22Rv1 (cell line): ENCODE results near the gene ZNF567.

Experiments
- ZFX ChIP-seq: fragments of 450-650 bp; IDR thresholded peaks from 2 replicates; pipeline ENCODE4 v1.6.1; 2017; ENCODE audit warnings: antibody characterized with exemption, borderline replicate concordance
- TF ChIP-seq, protein P1 (sequence below): fragments of 450-650 bp; IDR thresholded peaks from 2 replicates; pipeline ENCODE4 v1.5.1; 2017; ENCODE audit warnings: mild to moderate bottlenecking

GRCh38 chr19:36688058-36688457, 646 bp downstream of the ZNF567 start:
- TF ChIP-seq, protein P1, sequence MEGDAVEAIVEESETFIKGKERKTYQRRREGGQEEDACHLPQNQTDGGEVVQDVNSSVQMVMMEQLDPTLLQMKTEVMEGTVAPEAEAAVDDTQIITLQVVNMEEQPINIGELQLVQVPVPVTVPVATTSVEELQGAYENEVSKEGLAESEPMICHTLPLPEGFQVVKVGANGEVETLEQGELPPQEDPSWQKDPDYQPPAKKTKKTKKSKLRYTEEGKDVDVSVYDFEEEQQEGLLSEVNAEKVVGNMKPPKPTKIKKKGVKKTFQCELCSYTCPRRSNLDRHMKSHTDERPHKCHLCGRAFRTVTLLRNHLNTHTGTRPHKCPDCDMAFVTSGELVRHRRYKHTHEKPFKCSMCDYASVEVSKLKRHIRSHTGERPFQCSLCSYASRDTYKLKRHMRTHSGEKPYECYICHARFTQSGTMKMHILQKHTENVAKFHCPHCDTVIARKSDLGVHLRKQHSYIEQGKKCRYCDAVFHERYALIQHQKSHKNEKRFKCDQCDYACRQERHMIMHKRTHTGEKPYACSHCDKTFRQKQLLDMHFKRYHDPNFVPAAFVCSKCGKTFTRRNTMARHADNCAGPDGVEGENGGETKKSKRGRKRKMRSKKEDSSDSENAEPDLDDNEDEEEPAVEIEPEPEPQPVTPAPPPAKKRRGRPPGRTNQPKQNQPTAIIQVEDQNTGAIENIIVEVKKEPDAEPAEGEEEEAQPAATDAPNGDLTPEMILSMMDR: no peak
- TF ChIP-seq ZFX: no peak
